ENCODE measurements around the gene PTK6.
A peak's percentile ranks its signal among the peaks of the same experiment; 100 is the strongest.
"Not testable (repeated sequence)": the region's sequence is repeated elsewhere in the genome, so short reads cannot be mapped to it uniquely, and the experiment has no call there.

PTK6 gene

DNA sequence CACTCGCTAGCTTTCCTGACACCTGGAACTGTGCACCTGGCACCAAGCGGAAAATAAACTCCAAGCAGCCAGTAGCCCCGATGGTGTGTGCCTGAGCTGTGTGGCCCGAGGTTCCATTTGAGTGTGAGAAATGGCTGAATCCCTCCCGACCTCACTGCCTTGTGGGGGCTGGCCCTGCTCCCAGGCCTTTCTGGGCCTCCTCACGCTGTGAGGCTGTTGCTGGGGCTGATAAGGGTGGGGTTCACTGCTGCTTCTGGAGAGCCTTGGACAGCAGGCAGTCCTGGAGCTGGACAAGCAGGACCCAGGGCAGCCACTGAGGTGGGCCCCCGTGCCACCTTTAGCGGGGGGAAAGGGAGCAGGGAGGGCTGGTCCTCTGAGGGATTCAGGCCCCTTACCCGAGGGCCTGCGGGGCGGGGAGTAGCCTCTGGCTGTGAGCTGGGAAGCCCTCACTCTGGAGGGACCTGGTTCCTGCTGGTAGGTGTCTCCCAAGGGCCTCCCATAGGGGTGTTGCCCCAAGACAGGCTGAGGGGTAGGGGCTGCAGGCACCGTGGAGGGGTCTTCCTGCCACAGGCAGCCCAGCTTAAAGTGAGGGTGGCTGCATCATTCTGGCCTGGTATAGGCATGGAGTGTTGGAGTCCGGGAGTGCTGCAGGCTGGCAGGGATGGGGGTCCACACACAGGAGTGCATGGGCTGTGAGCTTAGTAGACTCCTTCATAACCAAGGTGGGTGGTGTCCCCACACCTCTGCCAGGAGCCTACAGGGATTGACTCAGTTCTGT, 14.9 kb downstream of the PTK6 start:
- peaks cover 10% of the 10 kb centered on the region for H3K4me1 Mint-ChIP-seq (ENCODE audit: low read depth)
- H3K27ac Mint-ChIP-seq, result no peak overlapping the region
- peaks cover 18% of the 10 kb centered on the region for H3K36me3 Mint-ChIP-seq (ENCODE audit: low read depth)
- no peaks in the 10 kb centered on the region for H3K27me3 Mint-ChIP-seq
- peaks cover 5% of the 10 kb centered on the region for H3K9me3 Mint-ChIP-seq
- peak overlapping the region; percentile 47 for H3K4me3 Mint-ChIP-seq

DNA sequence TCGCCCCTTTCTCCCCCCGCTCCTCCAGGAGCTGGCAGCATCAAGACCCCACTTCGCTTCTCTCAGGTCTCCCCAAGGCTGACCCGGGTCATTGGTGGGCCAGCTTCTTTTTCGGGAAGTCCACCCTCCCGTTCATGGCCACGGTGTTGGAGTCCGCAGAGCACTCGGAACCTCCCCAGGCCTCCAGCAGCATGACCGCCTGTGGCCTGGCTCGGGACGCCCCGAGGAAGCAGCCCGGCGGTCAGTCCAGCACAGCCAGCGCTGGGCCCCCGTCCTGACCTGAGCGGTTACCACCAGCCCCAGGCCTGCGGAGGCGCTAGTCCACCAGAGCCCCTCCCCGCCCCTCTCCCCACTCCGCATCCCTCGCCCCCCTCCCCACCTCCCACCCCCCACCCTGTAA, 15.6 kb downstream of the PTK6 start:
- Mint-ChIP-seq H3K27me3 (no peaks in the 10 kb centered on the region), H3K4me3 (peak overlapping the region; percentile 83), H3K9me3 (peaks cover 5% of the 10 kb centered on the region), H3K27ac (peak overlapping the region; percentile 52), H3K4me1 (ENCODE audit: low read depth) (peaks cover 10% of the 10 kb centered on the region), H3K36me3 (ENCODE audit: low read depth) (peaks cover 18% of the 10 kb centered on the region)

DNA sequence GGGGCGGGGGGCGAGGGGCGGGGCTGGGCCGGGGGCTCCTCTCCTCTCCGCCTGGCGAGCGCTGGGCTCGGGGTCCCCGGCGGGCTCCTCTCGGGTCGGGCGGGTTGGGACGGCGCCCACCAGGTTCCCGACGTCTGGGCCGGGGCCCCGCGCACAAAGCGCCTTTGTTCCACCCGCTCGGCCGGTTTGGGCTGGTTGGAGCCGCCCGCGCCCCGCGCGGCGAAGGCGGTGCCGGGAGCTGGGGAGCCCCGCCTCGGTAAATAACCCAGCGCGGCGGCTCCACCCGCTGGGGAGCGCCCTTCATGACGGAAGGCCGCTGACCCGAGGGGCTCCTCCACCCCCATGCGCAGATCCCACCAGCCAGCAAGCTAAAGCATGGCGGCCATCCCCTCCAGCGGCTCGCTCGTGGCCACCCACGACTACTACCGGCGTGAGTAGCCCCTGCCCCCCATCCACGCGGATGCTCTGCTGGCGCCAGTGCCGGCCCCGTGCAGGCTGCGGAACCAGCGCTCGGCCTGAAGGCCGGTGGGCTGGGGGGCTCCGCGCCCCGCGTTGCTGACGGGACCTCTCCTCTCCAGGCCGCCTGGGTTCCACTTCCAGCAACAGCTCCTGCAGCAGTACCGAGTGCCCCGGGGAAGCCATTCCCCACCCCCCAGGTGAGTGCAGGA, 16.1 kb downstream of the PTK6 start:
- peaks cover 5% of the 10 kb centered on the region for H3K9me3 Mint-ChIP-seq
- peak overlapping the region; percentile 52 for H3K27ac Mint-ChIP-seq
- no peaks in the 10 kb centered on the region for H3K27me3 Mint-ChIP-seq
- peak overlapping the region; percentile 83 for H3K4me3 Mint-ChIP-seq
- peaks cover 18% of the 10 kb centered on the region for H3K36me3 Mint-ChIP-seq (ENCODE audit: low read depth)
- peaks cover 10% of the 10 kb centered on the region for H3K4me1 Mint-ChIP-seq (ENCODE audit: low read depth)

DNA sequence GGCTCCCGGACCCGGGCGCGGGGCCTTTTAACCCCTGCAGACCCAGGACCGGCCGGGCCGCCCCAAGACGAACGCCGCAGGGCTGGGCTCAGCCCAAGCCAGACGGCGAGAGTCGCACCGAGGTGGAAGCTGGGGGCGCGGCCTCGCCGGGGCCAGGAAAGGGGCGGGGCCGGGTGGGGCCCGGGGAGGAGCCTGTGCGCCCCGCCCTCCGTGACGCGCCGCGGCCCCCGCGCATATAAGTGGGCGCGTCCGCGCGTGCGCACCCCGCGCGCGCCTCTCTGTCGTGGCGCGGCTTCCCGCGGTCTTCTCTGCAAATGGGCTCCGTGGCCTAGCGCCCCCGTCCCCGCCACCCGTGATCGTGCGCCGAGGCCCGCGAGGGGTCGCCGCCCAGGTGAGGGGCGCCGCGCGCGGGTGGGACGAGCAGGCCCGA, 16.7 kb downstream of the PTK6 start, which contains the start of gene PPDPF:
Gene PPDPF (plus strand): TSS at position 262 of the 430 bp plus-strand sequence. CDS start 544 bp downstream, outside the sequence.
- peak within 1 kb of the TSS; percentile 83 for H3K4me3 Mint-ChIP-seq
- H3K27me3 Mint-ChIP-seq, result no peaks in the 10 kb centered on the region
- H3K9me3 Mint-ChIP-seq, result peaks cover 5% of the 10 kb centered on the region
- peak within 1 kb of the TSS; percentile 52 for H3K27ac Mint-ChIP-seq
- peaks cover 18% of the 10 kb centered on the region for H3K36me3 Mint-ChIP-seq (ENCODE audit: low read depth)
- peaks cover 10% of the 10 kb centered on the region for H3K4me1 Mint-ChIP-seq (ENCODE audit: low read depth)

DNA sequence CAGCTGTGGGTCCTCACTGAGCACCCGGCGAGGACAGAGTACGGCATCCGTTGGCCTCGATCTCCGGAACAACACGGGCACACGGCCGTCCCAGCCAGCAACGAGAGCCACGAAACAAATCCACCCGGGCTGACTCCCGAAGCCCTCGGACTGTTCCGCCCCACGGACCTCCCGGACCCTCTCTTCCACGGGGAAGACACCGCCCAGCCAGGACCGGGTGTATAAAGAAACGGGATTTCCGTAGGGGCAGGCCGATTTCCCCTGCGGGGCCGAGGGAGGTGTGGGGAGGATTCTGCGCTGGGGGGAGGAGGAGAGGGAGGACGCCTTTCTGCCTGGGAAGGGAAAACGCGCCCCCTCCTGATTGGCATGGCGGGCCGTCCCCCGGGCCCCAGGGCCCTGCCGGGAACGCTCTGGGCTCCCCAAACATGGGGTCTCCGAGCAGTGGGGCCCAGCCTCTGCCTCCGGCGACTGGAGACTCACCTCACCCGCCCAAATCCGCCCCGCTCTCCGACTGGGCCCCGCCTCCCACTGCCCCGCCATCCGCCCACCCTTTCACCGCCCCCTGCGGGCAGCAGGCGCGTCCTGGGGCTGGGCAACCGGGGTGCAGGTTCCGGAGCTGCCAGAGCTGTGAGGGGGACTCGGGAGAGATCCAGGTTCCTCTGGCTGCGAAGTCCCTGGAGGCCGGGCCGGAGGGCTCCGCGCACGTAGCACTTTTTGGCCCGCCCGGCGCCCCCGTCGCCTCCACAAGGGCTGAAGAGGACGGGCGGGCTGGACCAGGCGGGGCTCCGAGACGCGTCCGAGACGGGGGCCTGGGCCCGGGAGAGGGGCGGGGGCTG, 17.3 kb downstream of the PTK6 start:
- H3K9me3 Mint-ChIP-seq, result peaks cover 5% of the 10 kb centered on the region
- H3K36me3 Mint-ChIP-seq (ENCODE audit: low read depth), result peaks cover 18% of the 10 kb centered on the region
- no peak overlapping the region for H3K27ac Mint-ChIP-seq
- H3K27me3 Mint-ChIP-seq, result no peaks in the 10 kb centered on the region
- peaks cover 10% of the 10 kb centered on the region for H3K4me1 Mint-ChIP-seq (ENCODE audit: low read depth)
- peak overlapping the region; percentile 64 for H3K4me3 Mint-ChIP-seq

DNA sequence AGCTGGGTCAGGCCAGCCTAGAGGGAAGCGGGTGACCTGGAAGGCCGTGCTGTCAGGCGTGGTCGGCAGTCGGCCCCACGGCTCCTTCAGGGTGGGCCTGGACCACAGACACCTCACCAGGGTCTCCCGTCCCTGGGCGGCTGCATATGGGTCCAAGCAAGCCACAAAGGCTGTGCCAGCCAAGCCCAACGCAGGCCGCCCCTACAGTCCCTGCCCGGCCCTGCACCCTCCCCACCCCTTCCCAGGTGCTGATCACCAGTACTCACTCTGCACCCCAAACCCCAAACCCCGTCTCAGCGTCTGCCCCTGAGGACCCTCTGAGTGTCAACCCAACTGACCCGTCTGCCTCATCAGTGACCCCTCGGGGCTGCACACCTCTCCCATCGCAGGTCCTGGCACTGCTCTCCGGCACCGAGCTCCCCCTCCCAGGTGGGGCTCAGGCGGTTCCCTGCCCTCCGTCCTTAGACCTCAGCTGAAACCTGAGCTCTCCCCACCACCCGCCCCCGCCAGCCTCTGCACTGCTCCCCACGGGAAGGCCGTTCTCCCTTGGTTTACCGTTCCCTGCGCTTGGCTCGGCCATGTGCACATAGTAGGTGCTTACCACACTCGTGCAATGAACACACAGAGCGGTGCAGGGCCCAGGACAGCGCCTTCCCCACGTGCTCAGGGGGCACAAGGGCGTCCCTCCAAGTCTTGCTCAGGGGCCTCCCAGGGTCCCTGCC, 18.1 kb downstream of the PTK6 start:
- Mint-ChIP-seq H3K36me3 (ENCODE audit: low read depth) (peaks cover 18% of the 10 kb centered on the region), H3K27me3 (no peaks in the 10 kb centered on the region), H3K27ac (no peak overlapping the region), H3K4me3 (peak overlapping the region; percentile 64), H3K4me1 (ENCODE audit: low read depth) (peaks cover 10% of the 10 kb centered on the region), H3K9me3 (peaks cover 10% of the 10 kb centered on the region)

DNA sequence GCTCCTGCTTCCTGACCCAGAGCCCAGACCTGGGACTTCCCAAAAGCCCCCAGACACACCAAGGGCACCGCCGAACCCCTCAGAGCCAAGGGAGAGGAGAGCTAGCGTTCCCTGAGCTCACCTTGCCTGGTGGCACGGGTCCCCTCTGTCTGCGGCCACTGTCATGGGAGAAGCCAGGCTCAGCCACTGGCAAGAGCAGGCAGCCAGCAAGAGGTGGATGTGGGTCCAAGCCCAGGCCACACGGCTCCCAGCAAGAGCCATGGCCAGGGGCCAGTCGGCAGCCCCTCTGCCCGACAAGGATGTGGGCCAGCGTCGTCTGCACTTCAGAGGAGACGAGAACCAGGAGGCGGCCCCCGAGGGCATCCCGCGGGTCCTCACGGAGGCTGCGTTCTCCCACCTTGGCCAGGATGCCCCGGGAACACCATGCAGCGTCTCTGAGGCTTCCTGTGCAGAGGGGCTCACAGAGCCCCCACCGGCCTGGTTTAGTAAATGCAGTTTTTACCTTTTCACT, 18.8 kb downstream of the PTK6 start:
- H3K36me3 Mint-ChIP-seq (ENCODE audit: low read depth), result peaks cover 12% of the 10 kb centered on the region
- no peak overlapping the region for H3K4me3 Mint-ChIP-seq
- no peak overlapping the region for H3K27ac Mint-ChIP-seq
- peaks cover 8% of the 10 kb centered on the region for H3K9me3 Mint-ChIP-seq
- H3K4me1 Mint-ChIP-seq (ENCODE audit: low read depth), result peaks cover 7% of the 10 kb centered on the region
- peaks cover 2% of the 10 kb centered on the region for H3K27me3 Mint-ChIP-seq

DNA sequence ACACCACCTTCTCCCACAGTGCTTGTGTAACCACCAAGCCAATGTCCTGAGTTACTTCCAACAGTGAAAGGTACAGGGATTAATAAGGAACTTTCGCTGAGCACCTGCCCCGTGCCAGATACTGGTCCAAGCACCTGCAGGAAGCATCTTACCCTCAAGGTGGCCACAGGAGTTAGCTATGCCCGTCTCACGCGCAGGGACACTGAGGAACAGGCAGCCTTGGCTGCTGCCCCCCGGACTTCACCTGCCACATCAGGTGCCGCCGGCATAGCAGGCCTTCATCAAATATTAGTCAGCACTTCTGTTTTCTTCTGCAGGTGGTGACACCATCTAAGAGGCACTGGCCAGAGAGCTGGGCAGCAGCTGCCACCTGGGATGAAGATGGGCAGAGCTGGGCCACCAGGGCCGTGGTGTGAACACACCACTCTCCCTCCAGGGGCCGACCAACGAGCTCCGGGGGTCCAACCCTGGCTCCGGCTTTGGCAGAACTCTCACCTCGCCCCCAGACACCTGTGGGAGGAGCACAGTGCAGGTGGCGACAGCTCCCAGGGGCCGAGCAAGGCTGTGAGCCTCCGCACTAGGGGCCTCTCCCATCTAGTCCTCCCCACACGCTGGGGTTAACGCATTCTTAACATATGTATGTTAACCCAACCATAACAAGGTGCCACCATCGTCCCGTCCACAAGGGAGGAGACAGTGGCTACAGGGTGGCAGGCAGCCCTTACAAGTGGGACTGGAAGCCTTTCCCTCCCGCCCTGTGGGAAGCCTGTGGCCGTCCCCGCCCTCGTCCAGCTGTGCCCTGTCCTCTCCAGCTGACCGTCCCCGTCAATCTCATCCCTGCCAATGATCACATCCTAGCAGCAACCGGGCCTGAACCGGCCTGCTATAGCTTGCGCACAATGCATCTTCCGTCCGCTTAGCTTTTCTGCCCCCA, 19.5 kb downstream of the PTK6 start:
- Mint-ChIP-seq H3K36me3 (ENCODE audit: low read depth) (peaks cover 6% of the 10 kb centered on the region), H3K27ac (no peak overlapping the region), H3K4me1 (ENCODE audit: low read depth) (peaks cover 5% of the 10 kb centered on the region), H3K27me3 (peaks cover 7% of the 10 kb centered on the region), H3K4me3 (no peak overlapping the region), H3K9me3 (peaks cover 10% of the 10 kb centered on the region)

DNA sequence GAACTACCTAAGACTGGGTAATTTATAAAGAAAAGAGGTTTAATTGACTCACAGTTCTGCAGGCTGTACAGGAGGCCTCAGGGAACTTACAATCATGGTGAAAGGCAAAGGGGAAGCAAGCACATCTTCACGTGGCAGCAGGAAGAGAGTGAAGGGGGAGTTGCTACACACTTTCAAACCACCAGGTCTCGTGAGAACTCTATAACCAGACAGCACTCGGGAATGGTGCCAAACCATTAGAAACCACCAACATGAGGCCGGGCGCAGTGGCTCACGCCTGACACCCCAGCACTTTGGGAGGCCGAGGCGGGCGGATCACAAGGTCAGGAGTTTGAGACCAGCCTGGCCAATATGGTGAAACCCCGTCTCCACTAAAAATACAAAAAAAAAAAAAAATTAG, 22.7 kb downstream of the PTK6 start:
- H3K4me3 Mint-ChIP-seq; H3K36me3 Mint-ChIP-seq (ENCODE audit: low read depth); H3K27ac Mint-ChIP-seq; H3K4me1 Mint-ChIP-seq (ENCODE audit: low read depth): not testable (repeated sequence)
- Mint-ChIP-seq H3K9me3 (peaks cover 10% of the 10 kb centered on the region), H3K27me3 (peaks cover 28% of the 10 kb centered on the region)

DNA sequence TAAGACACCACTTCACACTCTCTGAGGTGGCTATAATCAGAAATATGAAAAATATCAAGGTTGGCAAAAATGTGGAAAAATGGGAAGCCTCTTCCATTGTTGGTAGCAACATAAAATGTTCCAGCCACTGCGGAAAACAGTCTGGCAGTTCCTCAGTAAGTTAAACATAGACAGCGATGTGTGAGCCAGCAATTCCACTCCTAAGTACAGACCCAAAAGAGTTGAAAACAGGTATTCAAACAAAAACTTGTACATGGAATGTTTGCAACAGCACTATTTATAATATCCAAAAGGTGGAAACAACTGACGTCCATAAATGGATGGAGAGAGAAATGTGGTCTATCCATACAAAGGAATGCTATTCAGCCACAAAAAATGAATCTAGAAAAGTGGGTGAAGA, 24.0 kb downstream of the PTK6 start:
- Mint-ChIP-seq H3K27ac (no peak overlapping the region), H3K4me3 (no peak overlapping the region), H3K27me3 (peaks cover 37% of the 10 kb centered on the region), H3K36me3 (ENCODE audit: low read depth) (no peaks in the 10 kb centered on the region), H3K9me3 (peaks cover 10% of the 10 kb centered on the region), H3K4me1 (ENCODE audit: low read depth) (no peaks in the 10 kb centered on the region)

DNA sequence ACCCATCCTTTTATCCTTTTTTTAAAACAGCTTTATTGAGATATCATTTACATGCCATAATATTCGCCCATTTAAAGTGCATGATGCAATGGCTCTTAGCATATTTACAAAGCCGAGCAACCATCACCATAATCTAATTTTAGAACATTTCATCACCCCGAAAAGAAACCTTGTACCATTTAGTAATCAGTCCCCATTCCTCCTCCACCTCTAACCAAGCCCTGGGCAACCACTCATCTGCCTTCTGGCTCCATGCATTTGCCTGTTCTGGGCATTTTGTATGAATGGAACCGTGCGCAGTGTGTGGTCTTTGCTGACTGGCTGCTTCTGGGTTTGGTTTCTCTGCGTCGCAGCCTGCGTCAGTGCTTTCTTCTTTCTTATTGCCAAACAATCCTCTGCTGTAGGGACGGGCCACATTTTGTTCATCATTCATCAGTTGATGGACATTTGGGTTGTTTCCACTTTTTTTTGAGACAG, 28.1 kb downstream of the PTK6 start:
- Mint-ChIP-seq H3K9me3 (peaks cover 9% of the 10 kb centered on the region), H3K4me3 (no peak overlapping the region), H3K27me3 (peaks cover 53% of the 10 kb centered on the region), H3K4me1 (ENCODE audit: low read depth) (peaks cover 3% of the 10 kb centered on the region), H3K36me3 (ENCODE audit: low read depth) (no peaks in the 10 kb centered on the region), H3K27ac (no peak overlapping the region)

DNA sequence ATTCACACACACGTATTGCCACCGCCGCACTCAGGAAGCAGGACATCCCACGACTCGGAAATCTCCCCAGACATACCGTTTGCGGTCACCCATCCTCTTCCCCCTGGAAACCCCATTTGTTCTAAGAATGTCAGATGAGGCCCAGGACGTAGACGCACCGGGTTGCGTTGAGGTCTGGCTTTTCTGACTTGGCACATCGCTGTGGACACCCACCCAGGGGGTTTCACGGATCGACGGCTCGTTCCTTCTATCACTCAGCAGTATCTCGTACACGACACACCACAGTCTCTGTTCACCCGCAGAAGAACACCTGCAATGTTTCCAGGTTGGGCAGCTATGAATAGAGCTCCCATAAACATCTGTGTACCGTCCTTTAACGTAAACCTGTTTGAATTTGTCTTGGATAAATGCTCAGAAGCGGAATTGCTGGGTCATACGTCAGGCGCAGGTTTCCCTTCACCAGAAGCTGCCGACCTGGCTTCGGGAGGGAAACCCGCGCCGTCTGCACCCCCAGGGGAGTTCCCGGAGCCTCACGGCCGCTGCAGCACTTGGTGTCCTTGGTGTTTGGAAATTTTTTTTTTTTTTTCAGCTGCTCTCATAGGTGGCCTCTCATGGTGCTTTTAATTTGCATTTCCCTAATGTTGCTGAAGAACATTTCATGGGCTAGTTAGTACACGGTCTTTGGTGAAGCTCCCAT, 29.0 kb downstream of the PTK6 start:
- no peaks in the 10 kb centered on the region for H3K36me3 Mint-ChIP-seq (ENCODE audit: low read depth)
- H3K9me3 Mint-ChIP-seq, result peaks cover 4% of the 10 kb centered on the region
- no peak overlapping the region for H3K4me3 Mint-ChIP-seq
- H3K4me1 Mint-ChIP-seq (ENCODE audit: low read depth), result peaks cover 3% of the 10 kb centered on the region
- no peak overlapping the region for H3K27ac Mint-ChIP-seq
- H3K27me3 Mint-ChIP-seq, result peaks cover 55% of the 10 kb centered on the region

Data from stimulated activated naive CD8-positive, alpha-beta T cell treated with anti-CD3 and anti-CD28 coated beads, Interleukin-15, Interleukin-2, amounts not matched to agents 100 ng/mL and 50 ng/mL, for 24 hours (primary cell).